Measurements from ENCODE around the gene KCNN3.

DNA sequence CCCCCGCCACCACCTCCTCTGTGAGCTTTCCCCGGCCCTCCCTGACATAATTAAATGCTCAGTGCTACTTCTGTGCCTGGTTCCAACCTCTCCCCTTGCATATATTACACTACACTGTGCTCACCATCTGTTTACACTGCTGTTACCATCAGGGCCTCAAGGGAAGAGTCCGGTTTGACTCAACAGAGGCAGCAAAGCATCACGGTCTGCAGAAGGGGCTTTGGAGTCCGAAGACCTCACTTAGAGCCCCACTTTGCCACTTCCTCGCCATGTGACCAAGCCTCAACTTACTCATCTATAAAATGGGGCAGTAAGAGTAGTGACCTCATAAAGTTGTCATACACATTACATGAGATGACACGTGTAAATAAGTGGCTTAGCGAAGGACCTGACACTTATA lies 27.4 kb downstream of the KCNN3 start:
- TF ChIP-seq POLR2A (IDR thresholded peaks at IDR 0.05; ENCODE audit: extremely low read depth, insufficient read length): no peak
- TF ChIP-seq, protein P1, sequence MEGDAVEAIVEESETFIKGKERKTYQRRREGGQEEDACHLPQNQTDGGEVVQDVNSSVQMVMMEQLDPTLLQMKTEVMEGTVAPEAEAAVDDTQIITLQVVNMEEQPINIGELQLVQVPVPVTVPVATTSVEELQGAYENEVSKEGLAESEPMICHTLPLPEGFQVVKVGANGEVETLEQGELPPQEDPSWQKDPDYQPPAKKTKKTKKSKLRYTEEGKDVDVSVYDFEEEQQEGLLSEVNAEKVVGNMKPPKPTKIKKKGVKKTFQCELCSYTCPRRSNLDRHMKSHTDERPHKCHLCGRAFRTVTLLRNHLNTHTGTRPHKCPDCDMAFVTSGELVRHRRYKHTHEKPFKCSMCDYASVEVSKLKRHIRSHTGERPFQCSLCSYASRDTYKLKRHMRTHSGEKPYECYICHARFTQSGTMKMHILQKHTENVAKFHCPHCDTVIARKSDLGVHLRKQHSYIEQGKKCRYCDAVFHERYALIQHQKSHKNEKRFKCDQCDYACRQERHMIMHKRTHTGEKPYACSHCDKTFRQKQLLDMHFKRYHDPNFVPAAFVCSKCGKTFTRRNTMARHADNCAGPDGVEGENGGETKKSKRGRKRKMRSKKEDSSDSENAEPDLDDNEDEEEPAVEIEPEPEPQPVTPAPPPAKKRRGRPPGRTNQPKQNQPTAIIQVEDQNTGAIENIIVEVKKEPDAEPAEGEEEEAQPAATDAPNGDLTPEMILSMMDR (IDR thresholded peaks at IDR 0.05; ENCODE audit: low read depth, low read length): no peak
